Upper lobe of left lung (tissue), 4 donors: ENCODE results near the gene SHMT1.
"Not testable (repeated sequence)": the region's sequence is repeated elsewhere in the genome, so short reads cannot be mapped to it uniquely, and the experiment has no call there.

Experiments
- POLR2A ChIP-seq, 4 donors: fragments of 450-650 bp; IDR thresholded peaks; one replicate each; pipeline ENCODE4 v1.5.1; 2016 to 2017; ENCODE audit warnings: antibody characterized with exemption in 4 of 4, mild to moderate bottlenecking in 2 of 4
- TF ChIP-seq, protein P1 (sequence below), 6 experiments: fragments of 450-650 bp in 4 of 6; fragments of 200-600 bp in 2 of 6; sonication (generic) in 2 of 6; IDR thresholded peaks; one replicate each; pipeline ENCODE4 v1.5.1; 2016 to 2019; ENCODE audit warnings: antibody characterized with exemption in 6 of 6

DNA sequence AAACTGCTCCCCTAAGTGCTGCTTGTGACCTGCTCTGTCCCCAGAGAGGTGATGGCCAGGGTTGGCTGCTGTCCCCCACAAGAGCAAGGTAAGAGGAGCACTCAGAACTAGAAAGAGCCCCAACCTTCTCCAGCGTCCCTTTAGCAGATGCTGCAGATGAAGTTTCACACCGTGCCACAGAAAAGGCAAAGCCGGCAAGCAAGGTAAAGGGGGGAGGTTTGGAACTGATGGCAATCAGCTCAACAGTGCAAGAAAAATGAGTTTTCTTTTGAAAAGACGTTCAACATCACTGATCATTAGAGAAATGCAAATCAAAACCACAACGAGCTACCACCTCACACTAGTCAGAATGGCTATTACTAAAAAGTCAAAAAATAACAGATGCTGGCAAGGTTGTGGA, 40.3 kb upstream of the SHMT1 start:
- TF ChIP-seq POLR2A (IDR thresholded peaks at IDR 0.05) = not testable (repeated sequence)
- TF ChIP-seq, protein P1, sequence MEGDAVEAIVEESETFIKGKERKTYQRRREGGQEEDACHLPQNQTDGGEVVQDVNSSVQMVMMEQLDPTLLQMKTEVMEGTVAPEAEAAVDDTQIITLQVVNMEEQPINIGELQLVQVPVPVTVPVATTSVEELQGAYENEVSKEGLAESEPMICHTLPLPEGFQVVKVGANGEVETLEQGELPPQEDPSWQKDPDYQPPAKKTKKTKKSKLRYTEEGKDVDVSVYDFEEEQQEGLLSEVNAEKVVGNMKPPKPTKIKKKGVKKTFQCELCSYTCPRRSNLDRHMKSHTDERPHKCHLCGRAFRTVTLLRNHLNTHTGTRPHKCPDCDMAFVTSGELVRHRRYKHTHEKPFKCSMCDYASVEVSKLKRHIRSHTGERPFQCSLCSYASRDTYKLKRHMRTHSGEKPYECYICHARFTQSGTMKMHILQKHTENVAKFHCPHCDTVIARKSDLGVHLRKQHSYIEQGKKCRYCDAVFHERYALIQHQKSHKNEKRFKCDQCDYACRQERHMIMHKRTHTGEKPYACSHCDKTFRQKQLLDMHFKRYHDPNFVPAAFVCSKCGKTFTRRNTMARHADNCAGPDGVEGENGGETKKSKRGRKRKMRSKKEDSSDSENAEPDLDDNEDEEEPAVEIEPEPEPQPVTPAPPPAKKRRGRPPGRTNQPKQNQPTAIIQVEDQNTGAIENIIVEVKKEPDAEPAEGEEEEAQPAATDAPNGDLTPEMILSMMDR (IDR thresholded peaks at IDR 0.05) = not testable (repeated sequence)
